Endothelial cell of umbilical vein (primary cell): Measurements from ENCODE around the gene SPNS2. TPM values are rescaled to one million over a fixed set of nuclear protein-coding genes. Genes with fewer than 3 reads are reported as not detected.
A peak's percentile ranks its signal among the peaks of the same experiment; 100 is the strongest.

Experiments used
- BruUV-seq: library from RNA; stranded (reverse); fragments of 400-500 nt; replicated peaks from 2 replicates; lab custom pipeline; 2021; lab: Mats Ljungman, UMichigan
- CTCF ChIA-PET: fragments of 300-600, 350-600 bp; sonication (Branson Sonifier 250); formaldehyde crosslinking; loops from one replicate; lab custom pipeline; 2021; ENCODE audit warnings: antibody characterized with exemption, inconsistent platforms; lab: Charles Lee
- POLR2A ChIA-PET: fragments of 300-600, 350-600 bp; sonication (Branson Sonifier 250); formaldehyde crosslinking; loops from one replicate; lab custom pipeline; 2021; ENCODE audit warnings: antibody characterized with exemption, inconsistent platforms; lab: Charles Lee
- DNase-seq: peaks from one replicate; pipeline ENCODE4 v3.0.0-alpha.2; 2011; ENCODE audit warnings: low read depth, low spot score
- FAIRE-seq: peaks from 2 replicates; lab custom pipeline; 2011; peaks lifted over from hg19 to GRCh38; lab: Jason Lieb, UNC
- H2AFZ ChIP-seq: 2 replicates; pipeline ENCODE4 v1.6.0; 2012; ENCODE audit warnings: low read depth, low read length, control low read depth, inconsistent platforms
- H3K27ac ChIP-seq: 2 replicates; pipeline ENCODE4 v1.5.1; 2011; ENCODE audit warnings: low read depth, mild to moderate bottlenecking, control low read depth, low read length, moderate library complexity; ENCODE audit not compliant: insufficient read depth
- H3K27me3 ChIP-seq, 2 experiments: 2 replicates each; pipeline versions ENCODE4 v1.6.0 to v1.6.1; 2011; ENCODE audit warnings: low read length in 2 of 2, mixed read lengths in 1 of 2; ENCODE audit not compliant: control insufficient read depth in 2 of 2, insufficient read depth in 2 of 2
- H3K36me3 ChIP-seq, 2 experiments: 2 replicates in 1 of 2; 3 replicates in 1 of 2; pipeline ENCODE4 v1.5.1; 2011; ENCODE audit warnings: low read length in 2 of 2, mild to moderate bottlenecking in 1 of 2, moderate library complexity in 1 of 2; ENCODE audit not compliant: control insufficient read depth in 2 of 2, insufficient read depth in 2 of 2; ENCODE audit errors: extremely low read depth in 1 of 2
- H3K4me1 ChIP-seq: 3 replicates; pipeline ENCODE4 v1.5.1; 2011; ENCODE audit warnings: mild to moderate bottlenecking, low read length; ENCODE audit not compliant: control insufficient read depth, insufficient read depth; ENCODE audit errors: extremely low read depth
- H3K4me2 ChIP-seq: 2 replicates; pipeline ENCODE4 v1.6.1; 2011; ENCODE audit warnings: low read length, control low read depth, mixed read lengths; ENCODE audit not compliant: insufficient read depth
- H3K4me3 ChIP-seq, 3 experiments: fragments of 200-600 bp in 1 of 3; sonication (generic), shearing (Covaris generic) in 1 of 3; replicated peaks in 1 of 3; 2 replicates each; pipeline ENCODE4 v1.5.1; 2011 to 2016; ENCODE audit warnings: control low read depth in 3 of 3, low read length in 3 of 3, mild to moderate bottlenecking in 2 of 3, inconsistent platforms in 1 of 3, low read depth in 1 of 3, moderate library complexity in 1 of 3; ENCODE audit not compliant: insufficient read depth in 1 of 3
- H3K79me2 ChIP-seq: 2 replicates; pipeline ENCODE4 v1.6.0; 2012; ENCODE audit warnings: low read length, inconsistent platforms; ENCODE audit not compliant: control insufficient read depth, insufficient read depth
- H3K9ac ChIP-seq: replicated peaks from 2 replicates; pipeline ENCODE3; 2011; ENCODE audit warnings: low read length, control low read depth; ENCODE audit not compliant: insufficient read depth; ENCODE audit errors: extremely low read depth
- H3K9me1 ChIP-seq: replicated peaks from 3 replicates; pipeline ENCODE4 v1.6.0; 2011; ENCODE audit warnings: mild to moderate bottlenecking, low read length; ENCODE audit not compliant: control insufficient read depth, insufficient read depth; ENCODE audit errors: extremely low read depth
- H3K9me3 ChIP-seq: replicated peaks from 2 replicates; pipeline ENCODE4 v1.5.1; 2012; ENCODE audit warnings: low read length, inconsistent platforms; ENCODE audit not compliant: control insufficient read depth, insufficient read depth
- H4K20me1 ChIP-seq: replicated peaks from 2 replicates; pipeline ENCODE3; 2011; ENCODE audit warnings: mild to moderate bottlenecking, low read length; ENCODE audit not compliant: control insufficient read depth, insufficient read depth; ENCODE audit errors: extremely low read depth
- CTCF ChIP-seq, 2 donors: IDR thresholded peaks; 1 replicate in 1 of 2; 2 replicates in 1 of 2; pipeline ENCODE4 v1.5.1; 2011; ENCODE audit warnings: low read length in 2 of 2, mild to moderate bottlenecking in 2 of 2, moderate library complexity in 2 of 2, control low read depth in 1 of 2, inconsistent platforms in 1 of 2, low read depth in 1 of 2; ENCODE audit not compliant: insufficient read depth in 1 of 2; ENCODE audit errors: extremely low read depth in 1 of 2
- FOS ChIP-seq: IDR thresholded peaks from 2 replicates; pipeline ENCODE4 v1.6.1; 2011; ENCODE audit warnings: mild to moderate bottlenecking, low read length, moderate library complexity, borderline replicate concordance; ENCODE audit not compliant: insufficient read depth
- GATA2 ChIP-seq: IDR thresholded peaks from 2 replicates; pipeline ENCODE4 v1.7.0; 2011; ENCODE audit warnings: low read depth, mild to moderate bottlenecking, moderate library complexity, mixed read lengths, low read length; ENCODE audit not compliant: insufficient read length, insufficient read depth
- JUN ChIP-seq: IDR thresholded peaks from 2 replicates; pipeline ENCODE4 v1.6.1; 2011; ENCODE audit warnings: borderline replicate concordance, low read depth; ENCODE audit not compliant: insufficient read length, insufficient read depth
- MAX ChIP-seq: IDR thresholded peaks from 2 replicates; pipeline ENCODE4 v1.6.1; 2011; ENCODE audit not compliant: insufficient read depth, insufficient read length
- MYC ChIP-seq: IDR thresholded peaks from one replicate; pipeline ENCODE4 v1.6.1; 2011; ENCODE audit warnings: mild to moderate bottlenecking, low read depth, low read length
- POLR2A ChIP-seq: IDR thresholded peaks from 2 replicates; pipeline ENCODE4 v1.6.1; 2012; ENCODE audit warnings: low read depth, mild to moderate bottlenecking, control low read depth, low read length
- POLR2AphosphoS5 ChIP-seq: IDR thresholded peaks from 2 replicates; pipeline ENCODE4 v1.6.1; 2012; ENCODE audit warnings: low read depth, mild to moderate bottlenecking, control low read depth, low read length, moderate library complexity; ENCODE audit not compliant: insufficient read depth
- dilution Hi-C: fragments of 300-500 bp; cut with MboI; formaldehyde crosslinking; loops from one replicate; pipeline ENCODE4 v1.15.0; 2019; ENCODE audit warnings: low sequenced_read_pairs; ENCODE audit not compliant: extremely low pct_ligation_motif_present
- intact Hi-C: fragments of 100-400 bp; cut with micrococcal nuclease; formaldehyde crosslinking; loops from one replicate; pipeline ENCODE4 v1.10.0; 2022
- polyA plus RNA-seq, 4 experiments: library from polyadenylated mRNA; depleted of rRNA in 3 of 4; stranded (reverse) in 3 of 4; unstranded in 1 of 4; fragments of >200 nt; gene quantifications; 2 replicates each; pipeline versions ENCODE4 v1.2.1 to v1.2.3, GENCODE V29; 2011 to 2012; ENCODE audit warnings: missing spikeins in 1 of 4
- total RNA-seq: library from RNA; stranded (reverse); gene quantifications from 2 replicates; pipeline ENCODE4 v1.2.3, GENCODE V29; 2021

SPNS2 gene
- total and polyA plus RNA-seq, 2 donors (not counting 3 experiments of a cell fraction or from before 2014, with no cell fraction given): 70.2 to 77.3 TPM

DNA sequence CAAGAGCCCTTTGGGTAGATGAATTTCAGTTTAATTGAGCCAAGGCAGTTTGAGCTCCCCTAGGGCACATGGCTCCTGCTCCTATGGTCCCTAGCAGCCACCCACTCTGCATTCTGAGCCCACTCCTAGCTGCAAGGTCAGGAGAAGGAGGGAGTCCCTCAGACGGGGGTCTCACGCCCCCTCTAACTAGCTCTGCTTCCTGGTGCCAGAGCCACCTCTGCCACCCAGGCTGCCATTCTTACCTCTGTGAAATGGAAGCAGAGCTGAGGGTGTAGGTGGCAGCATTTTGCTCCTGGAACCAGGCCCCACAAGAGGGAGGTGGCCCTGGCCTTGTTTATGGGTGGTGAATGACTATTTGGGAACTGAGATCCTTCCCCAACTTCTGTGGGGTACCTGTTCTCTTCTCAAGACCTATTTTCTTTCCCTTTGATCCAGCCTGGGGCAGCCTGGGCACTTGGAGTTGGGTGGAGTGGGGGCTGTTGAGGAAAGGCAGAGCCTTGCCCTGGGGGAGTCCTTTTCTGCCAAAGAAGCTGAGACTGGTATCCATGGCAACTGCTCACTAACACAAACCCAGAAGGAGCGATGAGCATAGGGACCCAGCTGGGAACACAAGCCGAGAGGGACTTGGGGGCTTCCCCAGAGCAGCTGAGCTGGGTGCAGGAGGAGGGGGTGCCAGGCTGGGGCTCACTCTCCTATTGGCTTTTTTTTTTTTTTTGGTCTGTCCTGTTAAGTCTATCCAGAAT is 4.8 kb downstream of the SPNS2 start:
- Histone ChIP-seq H3K79me2 (peaks cover 7% of the 10 kb centered on the region), H4K20me1 (no peaks in the 10 kb centered on the region), H3K9me1 (no peaks in the 10 kb centered on the region), H3K27ac (no peak overlapping the region), H3K4me3 (no peak overlapping the region), H3K9me3 (no peaks in the 10 kb centered on the region), H3K36me3 (peaks cover 0 to 5% of the 10 kb centered on the region in 2 experiments), H3K4me1 (peaks cover 40% of the 10 kb centered on the region), H3K4me2 (no peak overlapping the region), H3K27me3 (no peaks in the 10 kb centered on the region), H2AFZ (no peak overlapping the region), H3K9ac (no peak overlapping the region)
- intact Hi-C loops: loop anchor here (2.0 kb wide), 1 partner anchor 15 kb away; no protein-coding TSS in a partner anchor
- POLR2A ChIA-PET: interaction anchor here (0.6 kb wide), 1 partner anchor 23 kb away, joined by 3 read pairs; no protein-coding TSS in a partner anchor
- DNase-seq (no peak), FAIRE-seq (no peak)
- TF ChIP-seq JUN (no peak), MYC (no peak), POLR2A (no peak), GATA2 (no peak)
- no TSS peak for BruUV-seq
- dilution Hi-C loops: no loop called here
- CTCF ChIA-PET: interaction anchor here (1.0 kb wide), 1 partner anchor 35 kb away, joined by 3 read pairs; no protein-coding TSS in a partner anchor

DNA sequence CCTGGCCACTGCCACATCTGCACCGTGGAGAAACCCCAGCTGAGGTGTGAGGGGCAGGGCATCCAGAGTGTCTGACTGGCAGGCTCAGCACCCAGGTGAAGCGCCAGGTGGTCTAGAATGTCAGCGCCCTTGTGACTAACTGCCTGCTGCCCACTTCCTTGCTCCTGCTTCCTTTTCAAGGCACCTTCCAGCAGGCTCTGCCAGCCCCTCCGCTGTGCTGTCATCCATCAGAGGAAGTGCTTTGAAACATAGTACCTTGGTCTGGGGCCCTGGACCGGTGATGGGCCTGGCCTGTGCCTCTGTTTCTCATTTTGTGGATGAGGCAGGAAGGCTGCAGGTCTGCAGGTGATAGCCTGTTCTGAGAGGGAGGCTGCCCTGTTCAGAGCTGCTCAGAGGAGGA is 5.5 kb downstream of the SPNS2 start:
- H3K27me3 ChIP-seq: no peaks in the 10 kb centered on the region
- DNase-seq: no peak
- ChIA-PET CTCF (interaction anchor here (0.8 to 1.5 kb wide), 4 partner anchors 10 to 75 kb away, joined by 3 to 6 read pairs (median 4); no protein-coding TSS in a partner anchor), POLR2A (interaction anchor here (0.6 kb wide), 1 partner anchor 22 kb away, joined by 3 read pairs; no protein-coding TSS in a partner anchor)
- H3K9me3 ChIP-seq: no peaks in the 10 kb centered on the region
- H3K9me1 ChIP-seq: no peaks in the 10 kb centered on the region
- intact Hi-C loops: loop anchor here (2.0 kb wide), 1 partner anchor 15 kb away; no protein-coding TSS in a partner anchor
- H3K27ac ChIP-seq: no peak overlapping the region
- H3K4me1 ChIP-seq: peaks cover 40% of the 10 kb centered on the region
- no peak overlapping the region for H3K4me2 ChIP-seq
- H3K36me3 ChIP-seq: peaks cover 0 to 5% of the 10 kb centered on the region in 2 experiments
- BruUV-seq: no TSS peak
- H4K20me1 ChIP-seq: no peaks in the 10 kb centered on the region
- no peak overlapping the region for H3K4me3 ChIP-seq
- peak; percentile 55 for FAIRE-seq
- peaks cover 8% of the 10 kb centered on the region for H3K79me2 ChIP-seq
- no peak overlapping the region for H3K9ac ChIP-seq
- dilution Hi-C loops: no loop called here
- TF ChIP-seq MAX (no peak), POLR2A (no peak), JUN (no peak), FOS (no peak), POLR2AphosphoS5 (no peak), CTCF (IDR thresholded peaks at IDR 0.05; ENCODE audit: extremely low read depth in 1 of 2, insufficient read depth in 1 of 2, low read depth in 1 of 2, low read length in 2 of 2) (no peak)
- no peak overlapping the region for H2AFZ ChIP-seq
